ENCODE results near the gene MYMX.
"Not testable (repeated sequence)": the region's sequence is repeated elsewhere in the genome, so short reads cannot be mapped to it uniquely, and the experiment has no call there.

The MYMX gene

GRCh38 chr6:44192428-44193041, 24.2 kb upstream of the MYMX start:
- Histone ChIP-seq H2BK12ac (ENCODE audit: low read length) (no peak overlapping the region), H3K79me1 (ENCODE audit: low read depth, low read length) (no peaks in the 10 kb centered on the region), H3K14ac (ENCODE audit: low read length) (no peak overlapping the region), H4K8ac (ENCODE audit: low read depth, low read length) (no peak overlapping the region), H3K9ac (ENCODE audit: low read depth, low read length, poor library complexity) (no peak overlapping the region), H2BK15ac (ENCODE audit: low read length) (peak overlapping the region; percentile 66), H2AFZ (ENCODE audit: low read length) (peak overlapping the region; percentile 91), H3K4me1 (ENCODE audit: control insufficient read depth in 2 of 2, insufficient read depth in 1 of 2, low read depth in 1 of 2, low read length in 2 of 2) (peaks cover 6 to 8% of the 10 kb centered on the region in 2 donors), H3K4me3 (ENCODE audit: low read length in 2 of 2) (no peak overlapping the region), H3K4ac (ENCODE audit: low read length) (no peak overlapping the region), H3K23ac (ENCODE audit: low read depth, low read length, poor library complexity) (no peak overlapping the region), H3K27me3 (ENCODE audit: control insufficient read depth in 3 of 3, insufficient read depth in 3 of 3, low read depth in 1 of 3, low read length in 3 of 3) (no peaks in the 10 kb centered on the region), H3K27ac (replicated peaks; ENCODE audit: low read length) (no peak overlapping the region), H2BK120ac (ENCODE audit: low read depth, low read length) (no peak overlapping the region), H3K9me3 (replicated peaks in 1 of 2; ENCODE audit: control insufficient read depth in 2 of 2, insufficient read depth in 1 of 2, low read depth in 1 of 2, low read length in 2 of 2) (no peaks in the 10 kb centered on the region), H3K4me2 (ENCODE audit: insufficient read depth, low read length, poor library complexity, severe bottlenecking) (no peak overlapping the region), H4K91ac (ENCODE audit: low read depth, low read length, poor library complexity) (no peak overlapping the region), H3K36me3 (replicated peaks in 1 of 2; ENCODE audit: control insufficient read depth in 2 of 2, insufficient read depth in 2 of 2, low read length in 2 of 2) (no peaks in the 10 kb centered on the region), H2AK5ac (ENCODE audit: low read depth, low read length) (no peak overlapping the region), H3K18ac (ENCODE audit: low read length) (no peak overlapping the region), H2BK5ac (ENCODE audit: low read length) (no peak overlapping the region)
- no CpG with 5 or more reads among the region's 10 CpGs for WGBS, 2 donors (ENCODE audit: extremely low coverage in 2 of 2, insufficient read length in 2 of 2, insufficient replicate concordance in 1 of 2)
- DNase-seq (ENCODE audit: low spot score) = no peak

GRCh38 chr6:44193307-44193910, 23.3 kb upstream of the MYMX start:
- no peak overlapping the region for H4K8ac ChIP-seq (ENCODE audit: low read depth, low read length)
- no peak overlapping the region for H3K14ac ChIP-seq (ENCODE audit: low read length)
- WGBS, 2 donors (ENCODE audit: extremely low coverage in 2 of 2, insufficient read length in 2 of 2, insufficient replicate concordance in 1 of 2) = no CpG with 5 or more reads among the region's 8 CpGs

GRCh38 chr6:44194326-44194725, 22.4 kb upstream of the MYMX start:
- peak overlapping the region; percentile 21 for H3K9ac ChIP-seq (ENCODE audit: low read depth, low read length, poor library complexity)
- WGBS, 2 donors (ENCODE audit: extremely low coverage in 2 of 2, insufficient read length in 2 of 2, insufficient replicate concordance in 1 of 2) = no CpG with 5 or more reads among the region's 5 CpGs
- no peak for DNase-seq (ENCODE audit: low spot score)
- H3K14ac ChIP-seq (ENCODE audit: low read length) = peak overlapping the region; percentile 25
- no peak overlapping the region for H3K4me2 ChIP-seq (ENCODE audit: insufficient read depth, low read length, poor library complexity, severe bottlenecking)
- peak overlapping the region; percentile 79 for H4K91ac ChIP-seq (ENCODE audit: low read depth, low read length, poor library complexity)
- H2AK5ac ChIP-seq (ENCODE audit: low read depth, low read length) = peak overlapping the region; percentile 98
- no peaks in the 10 kb centered on the region for H3K79me1 ChIP-seq (ENCODE audit: low read depth, low read length)
- H2BK120ac ChIP-seq (ENCODE audit: low read depth, low read length) = peak overlapping the region; percentile 76
- H2BK12ac ChIP-seq (ENCODE audit: low read length) = no peak overlapping the region
- no peak overlapping the region for H2AFZ ChIP-seq (ENCODE audit: low read length)
- peaks cover 6 to 7% of the 10 kb centered on the region in 2 donors for H3K4me1 ChIP-seq (ENCODE audit: control insufficient read depth in 2 of 2, insufficient read depth in 1 of 2, low read depth in 1 of 2, low read length in 2 of 2)
- no peaks in the 10 kb centered on the region for H3K27me3 ChIP-seq (ENCODE audit: control insufficient read depth in 3 of 3, insufficient read depth in 3 of 3, low read depth in 1 of 3, low read length in 3 of 3)
- no peak overlapping the region for H3K4me3 ChIP-seq (ENCODE audit: low read length in 2 of 2)
- no peaks in the 10 kb centered on the region for H3K36me3 ChIP-seq (replicated peaks in 1 of 2; ENCODE audit: control insufficient read depth in 2 of 2, insufficient read depth in 2 of 2, low read length in 2 of 2)
- H3K23ac ChIP-seq (ENCODE audit: low read depth, low read length, poor library complexity) = peak overlapping the region; percentile 73
- no peak overlapping the region for H2BK5ac ChIP-seq (ENCODE audit: low read length)
- H3K4ac ChIP-seq (ENCODE audit: low read length) = no peak overlapping the region
- H3K18ac ChIP-seq (ENCODE audit: low read length) = peak overlapping the region; percentile 81
- no peaks in the 10 kb centered on the region for H3K9me3 ChIP-seq (replicated peaks in 1 of 2; ENCODE audit: control insufficient read depth in 2 of 2, insufficient read depth in 1 of 2, low read depth in 1 of 2, low read length in 2 of 2)
- H3K27ac ChIP-seq (replicated peaks; ENCODE audit: low read length) = no peak overlapping the region
- no peak overlapping the region for H4K8ac ChIP-seq (ENCODE audit: low read depth, low read length)
- H2BK15ac ChIP-seq (ENCODE audit: low read length) = peak overlapping the region; percentile 15

More at GRCh38 chr6:44193307-44193910, 23.3 kb upstream of the MYMX start:
- no peaks in the 10 kb centered on the region for H3K27me3 ChIP-seq (ENCODE audit: control insufficient read depth in 3 of 3, insufficient read depth in 3 of 3, low read depth in 1 of 3, low read length in 3 of 3)
- H4K91ac ChIP-seq (ENCODE audit: low read depth, low read length, poor library complexity) = no peak overlapping the region
- no peak overlapping the region for H2BK12ac ChIP-seq (ENCODE audit: low read length)
- H3K4me3 ChIP-seq (ENCODE audit: low read length in 2 of 2) = no peak overlapping the region
- H3K4me2 ChIP-seq (ENCODE audit: insufficient read depth, low read length, poor library complexity, severe bottlenecking) = no peak overlapping the region
- no peak overlapping the region for H2AFZ ChIP-seq (ENCODE audit: low read length)
- no peaks in the 10 kb centered on the region for H3K79me1 ChIP-seq (ENCODE audit: low read depth, low read length)
- H3K9me3 ChIP-seq (replicated peaks in 1 of 2; ENCODE audit: control insufficient read depth in 2 of 2, insufficient read depth in 1 of 2, low read depth in 1 of 2, low read length in 2 of 2) = no peaks in the 10 kb centered on the region
- no peak overlapping the region for H2BK5ac ChIP-seq (ENCODE audit: low read length)
- H3K27ac ChIP-seq (replicated peaks; ENCODE audit: low read length) = no peak overlapping the region
- no peak overlapping the region for H3K18ac ChIP-seq (ENCODE audit: low read length)
- no peak for DNase-seq (ENCODE audit: low spot score)
- no peak overlapping the region for H3K23ac ChIP-seq (ENCODE audit: low read depth, low read length, poor library complexity)
- no peak overlapping the region for H2BK120ac ChIP-seq (ENCODE audit: low read depth, low read length)
- no peaks in the 10 kb centered on the region for H3K36me3 ChIP-seq (replicated peaks in 1 of 2; ENCODE audit: control insufficient read depth in 2 of 2, insufficient read depth in 2 of 2, low read length in 2 of 2)
- no peak overlapping the region for H3K4ac ChIP-seq (ENCODE audit: low read length)
- H2AK5ac ChIP-seq (ENCODE audit: low read depth, low read length) = no peak overlapping the region
- H3K4me1 ChIP-seq (ENCODE audit: control insufficient read depth in 2 of 2, insufficient read depth in 1 of 2, low read depth in 1 of 2, low read length in 2 of 2) = peaks cover 6 to 8% of the 10 kb centered on the region in 2 donors
- no peak overlapping the region for H3K9ac ChIP-seq (ENCODE audit: low read depth, low read length, poor library complexity)
- no peak overlapping the region for H2BK15ac ChIP-seq (ENCODE audit: low read length)

GRCh38 chr6:44196351-44196750, 20.4 kb upstream of the MYMX start:
- not testable (repeated sequence) for H2BK12ac ChIP-seq (ENCODE audit: low read length); H3K27me3 ChIP-seq (ENCODE audit: control insufficient read depth in 3 of 3, insufficient read depth in 3 of 3, low read depth in 1 of 3, low read length in 3 of 3); H3K14ac ChIP-seq (ENCODE audit: low read length); H3K23ac ChIP-seq (ENCODE audit: low read depth, low read length, poor library complexity); H3K4ac ChIP-seq (ENCODE audit: low read length); H3K9me3 ChIP-seq (replicated peaks in 1 of 2; ENCODE audit: control insufficient read depth in 2 of 2, insufficient read depth in 1 of 2, low read depth in 1 of 2, low read length in 2 of 2); DNase-seq (ENCODE audit: low spot score); H2BK5ac ChIP-seq (ENCODE audit: low read length); H3K9ac ChIP-seq (ENCODE audit: low read depth, low read length, poor library complexity); H3K4me2 ChIP-seq (ENCODE audit: insufficient read depth, low read length, poor library complexity, severe bottlenecking); H3K4me3 ChIP-seq (ENCODE audit: low read length in 2 of 2); H3K36me3 ChIP-seq (replicated peaks in 1 of 2; ENCODE audit: control insufficient read depth in 2 of 2, insufficient read depth in 2 of 2, low read length in 2 of 2); H2BK15ac ChIP-seq (ENCODE audit: low read length); H4K8ac ChIP-seq (ENCODE audit: low read depth, low read length); H3K18ac ChIP-seq (ENCODE audit: low read length); H3K79me1 ChIP-seq (ENCODE audit: low read depth, low read length); H2BK120ac ChIP-seq (ENCODE audit: low read depth, low read length); H4K91ac ChIP-seq (ENCODE audit: low read depth, low read length, poor library complexity); H3K27ac ChIP-seq (replicated peaks; ENCODE audit: low read length); H2AK5ac ChIP-seq (ENCODE audit: low read depth, low read length); H2AFZ ChIP-seq (ENCODE audit: low read length)
- H3K4me1 ChIP-seq (ENCODE audit: control insufficient read depth in 2 of 2, insufficient read depth in 1 of 2, low read depth in 1 of 2, low read length in 2 of 2) = peaks cover 13 to 14% of the 10 kb centered on the region in 2 donors
- WGBS, 2 donors (ENCODE audit: extremely low coverage in 2 of 2, insufficient read length in 2 of 2, insufficient replicate concordance in 1 of 2) = no CpG with 5 or more reads among the region's 11 CpGs

Data from neuronal stem cell (in vitro differentiated cells).